ENCODE measurements around the gene GPR143.
"Not testable (repeated sequence)": the region's sequence is repeated elsewhere in the genome, so short reads cannot be mapped to it uniquely, and the experiment has no call there.

The GPR143 gene

GRCh38 chrX:9765737-9766097, at the start of gene GPR143:
GPR143 (minus strand) TSS chrX:9765847; CDS start chrX:9765817, 30 bp downstream.
- DNase-seq (ENCODE audit: extremely low read depth, low read depth), result no peak
- TF ChIP-seq, protein P1, sequence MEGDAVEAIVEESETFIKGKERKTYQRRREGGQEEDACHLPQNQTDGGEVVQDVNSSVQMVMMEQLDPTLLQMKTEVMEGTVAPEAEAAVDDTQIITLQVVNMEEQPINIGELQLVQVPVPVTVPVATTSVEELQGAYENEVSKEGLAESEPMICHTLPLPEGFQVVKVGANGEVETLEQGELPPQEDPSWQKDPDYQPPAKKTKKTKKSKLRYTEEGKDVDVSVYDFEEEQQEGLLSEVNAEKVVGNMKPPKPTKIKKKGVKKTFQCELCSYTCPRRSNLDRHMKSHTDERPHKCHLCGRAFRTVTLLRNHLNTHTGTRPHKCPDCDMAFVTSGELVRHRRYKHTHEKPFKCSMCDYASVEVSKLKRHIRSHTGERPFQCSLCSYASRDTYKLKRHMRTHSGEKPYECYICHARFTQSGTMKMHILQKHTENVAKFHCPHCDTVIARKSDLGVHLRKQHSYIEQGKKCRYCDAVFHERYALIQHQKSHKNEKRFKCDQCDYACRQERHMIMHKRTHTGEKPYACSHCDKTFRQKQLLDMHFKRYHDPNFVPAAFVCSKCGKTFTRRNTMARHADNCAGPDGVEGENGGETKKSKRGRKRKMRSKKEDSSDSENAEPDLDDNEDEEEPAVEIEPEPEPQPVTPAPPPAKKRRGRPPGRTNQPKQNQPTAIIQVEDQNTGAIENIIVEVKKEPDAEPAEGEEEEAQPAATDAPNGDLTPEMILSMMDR (IDR thresholded peaks at IDR 0.05; ENCODE audit: low read depth, low read length), result no peak

GRCh38 chrX:9811086-9811485, 45.4 kb upstream of the GPR143 start:
- DNase-seq (ENCODE audit: extremely low read depth, low read depth), result not testable (repeated sequence)

DNA sequence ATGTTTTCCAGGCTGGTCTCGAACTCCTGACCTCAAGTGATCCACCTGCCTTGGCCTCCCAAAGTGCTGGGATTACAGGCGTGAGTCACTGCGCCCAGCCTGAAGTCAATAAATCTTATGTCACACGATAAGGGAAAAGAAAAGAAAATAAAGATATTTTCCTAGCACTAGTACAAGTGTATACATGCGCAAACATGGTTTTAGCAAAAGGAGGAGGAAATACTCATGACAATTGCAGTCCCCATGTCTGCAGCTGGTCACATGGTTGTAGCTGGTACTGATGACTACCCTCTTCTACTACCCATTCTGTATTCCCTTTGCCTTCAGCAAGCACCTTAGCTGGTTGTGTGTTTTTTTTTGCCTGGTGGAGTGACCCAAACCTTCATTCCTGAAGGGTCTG, 44.2 kb upstream of the GPR143 start:
- DNase-seq (ENCODE audit: extremely low read depth, low read depth), result not testable (repeated sequence)

- DNase-seq (ENCODE audit: extremely low read depth, low read depth), result no peak
- TF ChIP-seq, protein P1 (IDR thresholded peaks at IDR 0.05; ENCODE audit: low read depth, low read length), result no peak
Observed at GRCh38 chrX:9807355-9808182, 41.9 kb upstream of the GPR143 start.

DNA sequence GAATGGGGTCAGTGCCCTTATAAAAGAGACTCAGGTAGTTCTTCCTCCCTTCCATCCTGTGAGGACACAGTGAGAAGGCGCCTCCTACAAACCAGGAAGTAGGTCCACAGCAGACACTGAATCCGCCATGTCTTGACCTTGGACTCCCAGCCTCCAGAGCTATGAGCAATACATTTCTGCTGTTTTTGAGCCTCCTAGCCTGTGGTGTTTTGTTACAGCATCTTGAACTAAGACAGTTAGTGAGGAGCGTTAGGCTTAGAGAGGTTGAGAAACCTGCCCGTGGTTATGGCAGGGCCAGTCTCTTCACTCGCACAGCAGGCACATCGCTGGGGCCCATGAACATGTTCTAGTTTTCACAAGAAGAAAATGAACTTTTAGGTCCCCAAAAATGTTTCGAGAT, 40.3 kb upstream of the GPR143 start:
- TF ChIP-seq, protein P1 (IDR thresholded peaks at IDR 0.05; ENCODE audit: low read depth, low read length), result no peak

GRCh38 chrX:9804444-9804843, 38.8 kb upstream of the GPR143 start:
- no peak for DNase-seq (ENCODE audit: extremely low read depth, low read depth)
- TF ChIP-seq, protein P1 (IDR thresholded peaks at IDR 0.05; ENCODE audit: low read depth, low read length), result no peak

More for the DNA sequence above, 40.3 kb upstream of the GPR143 start:
- DNase-seq (ENCODE audit: extremely low read depth, low read depth), result no peak

- TF ChIP-seq, protein P1 (IDR thresholded peaks at IDR 0.05; ENCODE audit: low read depth, low read length), result no peak
- no peak for DNase-seq (ENCODE audit: extremely low read depth, low read depth)
Observed at GRCh38 chrX:9802737-9803136, 37.1 kb upstream of the GPR143 start.

GRCh38 chrX:9797384-9798360, 32.0 kb upstream of the GPR143 start:
- DNase-seq (ENCODE audit: extremely low read depth, low read depth), result no peak

More at GRCh38 chrX:9797384-9798360, 32.0 kb upstream of the GPR143 start:
- TF ChIP-seq, protein P1 (IDR thresholded peaks at IDR 0.05; ENCODE audit: low read depth, low read length), result no peak

Measured in AG09319 (cell line).